Anterior cingulate cortex (tissue), 58 donors: Measurements from ENCODE around the gene SUGP2.
A peak's percentile ranks its signal among the peaks of the same experiment; 100 is the strongest.
"Not testable (repeated sequence)": the region's sequence is repeated elsewhere in the genome, so short reads cannot be mapped to it uniquely, and the experiment has no call there.

Experiments used
- DNase-seq, 58 donors: peaks; one replicate each; lab custom pipeline; 2025; lab: John Stamatoyannopoulos, UW

Gene SUGP2

DNA sequence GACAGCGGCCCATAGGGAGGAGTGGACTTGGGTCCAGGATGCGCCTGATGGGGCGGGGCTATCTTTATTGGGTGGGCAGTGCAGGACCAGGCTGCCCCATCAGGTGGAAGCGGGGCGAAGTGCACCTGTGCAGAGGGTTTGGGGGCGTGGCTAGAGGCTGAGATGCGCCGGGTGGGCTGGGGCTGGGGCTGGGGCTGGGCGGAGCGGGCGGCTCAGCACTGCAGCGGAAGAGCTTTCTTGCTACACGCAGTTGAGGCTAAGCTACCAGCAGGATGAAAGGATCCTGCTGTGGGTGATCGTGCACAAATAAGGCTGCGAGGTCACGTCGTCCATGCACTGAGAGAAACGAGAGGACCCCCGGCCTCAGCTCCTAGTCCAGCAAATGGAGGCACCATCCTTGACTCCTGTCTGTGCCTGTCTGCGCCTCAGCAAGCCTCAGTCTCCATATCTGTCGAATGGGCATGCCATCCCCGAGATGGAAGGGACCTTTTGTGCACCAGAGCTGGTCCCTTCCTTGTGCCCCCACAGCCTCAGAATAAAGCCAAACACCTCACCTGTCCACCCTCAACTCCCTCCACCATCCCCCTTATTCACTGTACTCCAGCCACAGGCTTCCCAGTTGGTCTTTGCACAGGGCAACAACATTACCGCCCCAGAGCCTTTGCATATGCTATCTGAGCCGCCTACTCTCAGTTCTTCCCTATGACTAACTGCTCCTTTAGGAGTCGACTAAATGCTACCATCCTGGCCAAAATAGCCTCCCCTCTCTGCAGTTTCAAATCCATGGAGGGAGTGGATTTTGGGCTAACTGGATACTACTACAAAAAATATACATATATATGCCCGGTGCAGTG lies 71.3 kb downstream of the SUGP2 start:
- DNase-seq = no peak

DNA sequence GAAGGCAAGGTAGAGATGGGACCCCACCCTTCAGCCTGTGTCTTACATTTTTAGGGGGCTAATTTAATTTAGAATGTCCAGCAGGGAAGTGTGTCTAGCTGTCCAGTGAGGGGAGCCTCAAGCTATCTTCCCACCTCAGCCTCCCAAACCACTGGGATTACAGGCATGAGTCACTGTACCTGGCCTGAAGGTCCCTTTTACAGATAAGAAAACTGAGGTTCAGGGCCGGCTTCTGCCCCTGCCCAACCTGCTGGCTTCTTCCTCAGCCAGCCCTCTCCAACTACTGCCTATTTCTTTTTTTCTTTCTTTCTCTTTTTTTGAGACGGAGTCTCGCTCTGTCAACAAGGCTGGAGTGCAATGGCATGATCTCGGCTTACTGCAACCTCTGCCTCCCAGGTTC lies 72.9 kb downstream of the SUGP2 start:
- DNase-seq = no peak

GRCh38 chr19:18955042-18955441 lies 78.3 kb downstream of the SUGP2 start:
- DNase-seq = no peak

DNA sequence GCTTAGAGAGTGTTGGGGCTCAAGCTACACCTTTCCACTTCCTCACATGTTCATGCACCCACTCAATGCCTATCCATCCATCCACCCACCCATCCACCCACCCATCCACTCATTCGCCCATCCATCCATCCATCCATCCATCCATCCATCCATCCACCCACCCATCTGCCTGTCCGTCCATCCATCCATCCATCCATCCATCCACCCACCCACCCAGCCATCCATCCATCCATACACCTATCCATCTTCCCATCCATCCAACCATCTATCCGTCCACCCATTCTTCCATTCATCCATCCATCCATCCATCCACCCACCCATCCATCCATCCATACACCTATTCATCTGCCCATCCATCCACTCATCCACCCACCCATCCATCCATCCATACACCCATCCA lies 79.2 kb downstream of the SUGP2 start:
- DNase-seq = no peak

- DNase-seq = not testable (repeated sequence)
Observed at GRCh38 chr19:18952364-18953003, 80.8 kb downstream of the SUGP2 start.

DNA sequence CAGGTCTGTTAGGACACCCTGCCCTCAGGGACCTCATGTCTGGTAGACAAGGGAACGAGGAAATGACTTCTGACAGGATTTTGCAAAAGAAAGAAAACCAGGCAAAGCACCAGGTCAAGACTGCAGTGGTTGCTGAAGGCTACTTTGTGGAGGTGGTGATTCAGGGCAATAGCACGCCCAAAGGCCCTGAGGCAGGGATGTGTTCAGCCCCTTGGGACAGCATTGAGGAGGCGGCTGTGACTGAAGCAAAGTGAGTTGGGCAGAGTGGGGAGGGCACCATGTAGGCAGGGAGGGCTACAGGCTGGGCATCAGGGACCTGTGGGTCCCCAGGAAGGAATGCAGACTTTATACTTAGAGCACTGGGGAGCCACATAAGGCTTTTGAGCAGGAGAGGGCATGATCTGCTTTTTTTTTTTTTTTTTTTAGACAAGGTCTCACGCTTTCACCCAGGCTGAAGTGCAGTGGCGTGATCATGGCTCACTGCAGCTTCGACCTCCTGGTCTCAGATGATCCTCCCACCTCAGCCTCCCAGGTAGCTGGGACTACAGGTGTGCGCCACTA lies 81.5 kb downstream of the SUGP2 start:
- DNase-seq = no peak

- DNase-seq = no peak
Observed at GRCh38 chr19:18949858-18950257, 83.5 kb downstream of the SUGP2 start.

DNA sequence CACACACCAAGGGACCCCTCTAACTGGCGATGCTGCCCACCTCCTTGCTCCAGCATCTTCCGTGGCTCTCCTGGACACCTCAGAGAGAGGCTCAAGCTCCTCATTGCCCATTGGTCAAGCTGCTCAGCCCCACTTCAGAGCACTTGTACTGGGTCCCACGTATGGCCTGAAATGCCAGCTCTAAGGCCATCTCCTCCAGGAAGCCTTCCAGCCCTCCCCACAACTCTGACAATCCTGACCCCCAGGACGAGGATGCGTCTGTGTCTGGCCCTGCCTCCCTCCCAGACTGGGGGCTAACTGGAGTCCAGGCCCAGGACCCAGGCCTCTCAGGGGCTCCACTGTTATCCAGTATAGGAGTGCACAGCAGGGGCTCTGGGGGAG lies 84.4 kb downstream of the SUGP2 start:
- DNase-seq = no peak

GRCh38 chr19:18948075-18948975 lies 85.0 kb downstream of the SUGP2 start:
- peak in 16 of 58 donors; percentile 3 to 56 (median 13) for DNase-seq

- DNase-seq = no peak
Observed at GRCh38 chr19:18946918-18947317, 86.4 kb downstream of the SUGP2 start.

DNA sequence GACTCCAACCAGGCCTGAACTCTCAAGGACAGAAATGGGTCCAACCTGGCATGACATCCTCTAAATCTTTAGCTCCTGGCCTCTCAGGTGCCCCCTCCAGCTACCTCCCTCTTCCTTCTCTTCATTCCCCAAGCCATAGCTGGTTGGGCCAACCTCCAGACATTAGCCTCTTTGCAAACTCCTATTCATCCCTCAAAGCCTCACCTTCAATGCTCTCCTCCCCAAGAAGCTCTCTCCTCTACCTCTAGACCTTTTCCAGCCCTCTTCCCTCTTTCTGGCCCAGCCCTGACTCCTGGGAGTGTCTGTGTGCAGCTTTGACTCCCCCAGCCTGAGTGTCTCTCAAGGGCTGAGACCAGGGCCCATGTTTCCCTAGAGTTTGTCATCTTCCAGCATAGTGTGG lies 87.0 kb downstream of the SUGP2 start:
- no peak for DNase-seq

GRCh38 chr19:18945297-18945696 lies 88.0 kb downstream of the SUGP2 start:
- DNase-seq = no peak

GRCh38 chr19:18943465-18943864 lies 89.9 kb downstream of the SUGP2 start:
- peak in 5 of 58 donors; percentile 10 to 50 (median 16) for DNase-seq

DNA sequence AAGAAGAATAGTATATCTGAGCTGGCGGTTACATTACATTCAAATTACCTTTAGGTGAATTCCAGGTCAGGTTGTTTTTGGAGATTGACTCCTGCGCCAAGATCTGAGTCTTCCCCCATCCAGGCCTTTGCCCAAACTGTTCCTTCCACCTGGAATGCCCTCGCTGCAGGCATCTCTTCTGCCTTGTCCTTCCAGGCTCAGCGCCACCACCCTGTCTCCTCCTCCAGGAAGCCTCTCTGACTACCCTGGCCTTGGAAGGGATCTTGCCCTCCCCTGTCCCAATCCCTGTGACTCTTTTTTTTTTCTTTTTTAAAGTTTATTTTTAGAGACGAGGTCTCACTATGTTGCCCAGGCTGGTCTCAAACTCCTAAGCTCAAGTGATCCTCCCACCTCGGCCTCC lies 90.6 kb downstream of the SUGP2 start:
- no peak for DNase-seq

GRCh38 chr19:18941628-18942354 lies 91.5 kb downstream of the SUGP2 start:
- peak in 4 of 58 donors; percentile 5 to 8 (median 6) for DNase-seq
